ENCODE results near the gene MAOB. TPM values are rescaled to one million over a fixed set of nuclear protein-coding genes. Genes with fewer than 3 reads are reported as not detected.
"Not testable (repeated sequence)": the region's sequence is repeated elsewhere in the genome, so short reads cannot be mapped to it uniquely, and the experiment has no call there.

MAOB gene
- total RNA-seq, 1 experiment from 2014 or later: 1.1 TPM

DNA sequence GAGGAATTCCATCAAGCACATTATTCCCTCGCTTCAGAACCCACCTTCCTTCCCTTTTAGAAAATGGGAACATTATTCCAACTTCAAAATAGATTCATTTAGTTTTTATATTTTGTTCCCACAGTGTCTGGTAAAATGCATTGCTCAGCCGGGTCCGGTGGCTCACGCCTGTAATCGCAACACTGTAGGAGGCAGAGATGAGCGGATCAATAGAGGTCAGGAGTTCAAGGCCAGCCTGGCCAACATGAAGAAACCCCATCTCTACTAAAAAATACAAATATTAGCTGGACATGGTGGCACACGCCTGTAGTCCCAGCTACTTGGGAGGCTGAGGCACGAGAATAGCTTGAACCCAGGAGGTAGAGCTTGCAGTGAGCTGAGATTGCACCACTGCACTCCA is 28.5 kb upstream of the MAOB start:
- H2BK15ac ChIP-seq (ENCODE audit: low read depth, low read length); H2AFZ ChIP-seq (ENCODE audit: low read length); H3K4ac ChIP-seq (ENCODE audit: low read depth, low read length); H3K18ac ChIP-seq (ENCODE audit: insufficient read length, low read depth, low read length); DNase-seq; H3K4me2 ChIP-seq (ENCODE audit: insufficient read depth, insufficient read length, low read length); H3K4me1 ChIP-seq (ENCODE audit: insufficient read depth, low read length); H3K4me1 Mint-ChIP-seq; H3K27ac Mint-ChIP-seq; H4K91ac ChIP-seq (ENCODE audit: insufficient read length, low read depth, low read length); H3T11ph ChIP-seq (ENCODE audit: low read length); H3K23me2 ChIP-seq (ENCODE audit: insufficient read length, low read depth, low read length, poor library complexity, severe bottlenecking); H2BK5ac ChIP-seq (ENCODE audit: insufficient read length, low read length); H2AK5ac ChIP-seq (ENCODE audit: insufficient read length, low read length); H2BK120ac ChIP-seq (ENCODE audit: low read depth, low read length, poor library complexity, severe bottlenecking); H3K14ac ChIP-seq (ENCODE audit: insufficient read depth, low read length); H3K4me3 Mint-ChIP-seq; H4K8ac ChIP-seq (replicated peaks; ENCODE audit: insufficient read length, low read depth, low read length); H3K36me3 Mint-ChIP-seq (ENCODE audit: insufficient read depth in 1 of 3, low read depth in 3 of 3); H3K79me1 ChIP-seq (ENCODE audit: insufficient read depth, low read depth, low read length, poor library complexity, severe bottlenecking); H3K23ac ChIP-seq (ENCODE audit: insufficient read length, low read depth, low read length); H3K79me2 ChIP-seq (ENCODE audit: insufficient read depth, low read length); H3K9ac ChIP-seq (ENCODE audit: extremely low read depth, insufficient read length, low read length); H3K27me3 ChIP-seq (ENCODE audit: insufficient read depth, low read length); H3K27ac ChIP-seq (ENCODE audit: insufficient read length, low read depth, low read length); H3K27me3 Mint-ChIP-seq (ENCODE audit: low read depth); H4K20me1 ChIP-seq (ENCODE audit: control insufficient read depth, insufficient read depth, insufficient read length); H4K5ac ChIP-seq (ENCODE audit: insufficient read length, low read depth, low read length); H3K56ac ChIP-seq (ENCODE audit: insufficient read length, low read depth, low read length); H2BK12ac ChIP-seq (ENCODE audit: insufficient read length, low read depth, low read length); H2BK20ac ChIP-seq (ENCODE audit: low read depth, low read length, poor library complexity, severe bottlenecking): not testable (repeated sequence)
- peaks cover 16% of the 10 kb centered on the region for H3K9me3 ChIP-seq (ENCODE audit: control insufficient read depth, low read depth, low read length)
- H3K9me3 Mint-ChIP-seq: peaks cover 56 to 69% of the 10 kb centered on the region in 2 experiments
- no CpG with 5 or more reads among the region's 8 CpGs for WGBS (ENCODE audit: extremely low coverage, insufficient read length, low lambda C conversion rate)
